ENCODE measurements around the gene COL28A1. TPM values are rescaled to one million over a fixed set of nuclear protein-coding genes. Genes with fewer than 3 reads are reported as not detected.
"Not testable (repeated sequence)": the region's sequence is repeated elsewhere in the genome, so short reads cannot be mapped to it uniquely, and the experiment has no call there.

The COL28A1 gene
- total and polyA plus RNA-seq, 7 donors = 0.29 to 6.3 (median 1.9) TPM

- H3K9me3 ChIP-seq = no peaks in the 10 kb centered on the region
- H3K4me3 ChIP-seq = no peak overlapping the region
- peaks cover 13% of the 10 kb centered on the region for H3K4me1 ChIP-seq
- no peak for ATAC-seq
- 39 to 62% (median 43%) methylated on average over 3 of the region's 3 CpGs for WGBS, 3 donors
- TF ChIP-seq CTCF (IDR thresholded peaks at IDR 0.05) = no peak
- H3K27me3 ChIP-seq (ENCODE audit: insufficient read depth in 3 of 3, low read length in 2 of 3) = no peaks in the 10 kb centered on the region
- no peak for DNase-seq
- peak overlapping the region; percentile 97 for H3K27ac ChIP-seq
- no peaks in the 10 kb centered on the region for H3K36me3 ChIP-seq (ENCODE audit: insufficient read depth in 1 of 2, low read depth in 1 of 2)
- intact Hi-C loops (cut with DNase I) = loop anchor here in 1 of 2 donors (10.0 kb wide), 3 partner anchors 202 to 652 kb away; partner anchors contain the start of gene C1GALT1
Observed at GRCh38 chr7:7562736-7563135, 27.1 kb upstream of the COL28A1 start.

GRCh38 chr7:7561591-7561990, 25.9 kb upstream of the COL28A1 start:
- H3K27ac ChIP-seq; DNase-seq; ATAC-seq; H3K36me3 ChIP-seq (ENCODE audit: insufficient read depth in 1 of 2, low read depth in 1 of 2); H3K9me3 ChIP-seq; H3K27me3 ChIP-seq (ENCODE audit: insufficient read depth in 3 of 3, low read length in 2 of 3); H3K4me3 ChIP-seq: not testable (repeated sequence)
- intact Hi-C loops (cut with DNase I) = loop anchor here in 1 of 2 donors (10.0 kb wide), 3 partner anchors 203 to 653 kb away; partner anchors contain the start of gene C1GALT1
- peaks cover 13% of the 10 kb centered on the region for H3K4me1 ChIP-seq
- WGBS, 3 donors = 96 to 98% (median 96%) methylated on average over 5 of the region's 5 CpGs

- TF ChIP-seq CTCF (IDR thresholded peaks at IDR 0.05) = no peak
Observed at GRCh38 chr7:7557252-7557651, 21.6 kb upstream of the COL28A1 start.

GRCh38 chr7:7556852-7557251, 21.2 kb upstream of the COL28A1 start:
- Histone ChIP-seq H3K27ac (no peak overlapping the region), H3K27me3 (ENCODE audit: insufficient read depth in 3 of 3, low read length in 2 of 3) (no peaks in the 10 kb centered on the region), H3K4me1 (peaks cover 22% of the 10 kb centered on the region), H3K9me3 (no peaks in the 10 kb centered on the region), H3K4me3 (no peak overlapping the region), H3K36me3 (ENCODE audit: insufficient read depth in 1 of 2, low read depth in 1 of 2) (peaks cover 0 to 3% of the 10 kb centered on the region in 2 donors)
- intact Hi-C loops (cut with DNase I) = no loop called here
- DNase-seq (no peak), ATAC-seq (no peak)
- WGBS, 3 donors = 100% methylated on average over 1 of the region's 1 CpG
- no peak for TF ChIP-seq CTCF (IDR thresholded peaks at IDR 0.05)

More at GRCh38 chr7:7557252-7557651, 21.6 kb upstream of the COL28A1 start:
- no peak overlapping the region for H3K4me3 ChIP-seq
- intact Hi-C loops (cut with DNase I) = no loop called here
- no peaks in the 10 kb centered on the region for H3K9me3 ChIP-seq
- WGBS, 3 donors = 93 to 97% (median 96%) methylated on average over 5 of the region's 5 CpGs
- no peaks in the 10 kb centered on the region for H3K36me3 ChIP-seq (ENCODE audit: insufficient read depth in 1 of 2, low read depth in 1 of 2)
- DNase-seq (no peak), ATAC-seq (no peak)
- peaks cover 22% of the 10 kb centered on the region for H3K4me1 ChIP-seq
- no peak overlapping the region for H3K27ac ChIP-seq
- H3K27me3 ChIP-seq (ENCODE audit: insufficient read depth in 3 of 3, low read length in 2 of 3) = no peaks in the 10 kb centered on the region

- peak; percentile 77 to 79 (median 78) for ATAC-seq
- WGBS, 3 donors = 21 to 42% (median 26%) methylated on average over 8 of the region's 8 CpGs
Observed at GRCh38 chr7:7554649-7555575, 19.2 kb upstream of the COL28A1 start.

More at GRCh38 chr7:7554649-7555575, 19.2 kb upstream of the COL28A1 start:
- Histone ChIP-seq H3K27ac (peak overlapping the region; percentile 85), H3K36me3 (ENCODE audit: insufficient read depth in 1 of 2, low read depth in 1 of 2) (peaks cover 0 to 4% of the 10 kb centered on the region in 2 donors), H3K9me3 (no peaks in the 10 kb centered on the region), H3K27me3 (ENCODE audit: insufficient read depth in 3 of 3, low read length in 2 of 3) (no peaks in the 10 kb centered on the region), H3K4me3 (peak overlapping the region; percentile 35), H3K4me1 (peaks cover 22% of the 10 kb centered on the region)
- intact Hi-C loops (cut with DNase I) = no loop called here
- peak; percentile 15 to 65 for DNase-seq
- TF ChIP-seq CTCF (IDR thresholded peaks at IDR 0.05) = no peak

Data from psoas muscle (tissue), 8 donors.